ENCODE results near the gene TERT.

Gene TERT

DNA sequence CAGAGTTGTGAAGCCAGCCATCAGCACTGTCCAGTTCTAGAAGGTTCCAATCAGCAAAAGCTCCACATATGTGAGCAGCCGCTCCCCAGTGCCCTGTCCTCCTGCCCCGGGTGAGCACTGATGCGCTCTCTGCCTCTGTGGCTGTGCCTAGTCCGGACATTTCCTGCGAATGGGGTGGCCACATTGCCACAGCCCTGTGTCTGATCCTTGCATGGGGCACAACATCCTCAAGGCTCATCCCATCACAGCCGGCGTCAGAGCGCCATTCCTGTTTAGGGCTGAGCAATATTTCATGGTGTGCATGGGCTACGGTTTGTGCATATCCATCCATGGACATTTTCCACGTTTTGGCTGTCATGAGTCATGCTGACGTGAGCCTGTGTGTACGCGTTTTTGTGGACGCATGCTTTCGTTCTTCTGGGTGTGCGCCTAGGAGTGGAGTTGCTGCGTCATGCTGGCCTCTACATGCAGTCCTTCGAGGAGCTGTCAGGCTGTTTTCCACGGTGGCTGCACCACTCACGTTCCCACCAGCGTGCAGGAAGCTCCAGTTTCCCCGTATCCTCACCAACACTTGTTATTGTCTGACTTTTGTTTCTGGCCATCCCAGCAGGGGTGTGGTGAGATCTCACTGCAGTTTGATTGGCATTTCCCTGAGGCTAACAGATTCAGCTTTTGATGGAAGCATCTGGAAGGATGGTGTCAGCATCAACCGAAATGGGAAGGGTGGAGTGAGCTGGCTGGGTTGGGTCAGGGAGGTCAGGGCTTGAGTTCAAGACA lies 79.4 kb downstream of the TERT start:
- no peak for DNase-seq

DNA sequence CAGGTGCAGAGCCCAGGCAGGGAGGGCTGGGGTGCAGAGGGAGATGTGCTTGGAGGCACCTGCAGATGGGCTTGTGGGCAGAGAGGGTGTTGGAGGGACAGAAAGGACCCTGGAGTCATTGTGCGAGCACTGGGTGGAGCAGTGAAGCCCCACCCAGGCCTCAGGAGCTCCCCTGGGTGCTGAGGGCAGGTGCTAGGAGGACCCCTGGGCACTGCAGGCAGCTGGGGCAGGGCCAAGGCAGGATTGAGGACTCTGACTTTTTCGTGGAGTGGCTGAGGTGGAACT lies 80.0 kb downstream of the TERT start:
- DNase-seq, result no peak

DNA sequence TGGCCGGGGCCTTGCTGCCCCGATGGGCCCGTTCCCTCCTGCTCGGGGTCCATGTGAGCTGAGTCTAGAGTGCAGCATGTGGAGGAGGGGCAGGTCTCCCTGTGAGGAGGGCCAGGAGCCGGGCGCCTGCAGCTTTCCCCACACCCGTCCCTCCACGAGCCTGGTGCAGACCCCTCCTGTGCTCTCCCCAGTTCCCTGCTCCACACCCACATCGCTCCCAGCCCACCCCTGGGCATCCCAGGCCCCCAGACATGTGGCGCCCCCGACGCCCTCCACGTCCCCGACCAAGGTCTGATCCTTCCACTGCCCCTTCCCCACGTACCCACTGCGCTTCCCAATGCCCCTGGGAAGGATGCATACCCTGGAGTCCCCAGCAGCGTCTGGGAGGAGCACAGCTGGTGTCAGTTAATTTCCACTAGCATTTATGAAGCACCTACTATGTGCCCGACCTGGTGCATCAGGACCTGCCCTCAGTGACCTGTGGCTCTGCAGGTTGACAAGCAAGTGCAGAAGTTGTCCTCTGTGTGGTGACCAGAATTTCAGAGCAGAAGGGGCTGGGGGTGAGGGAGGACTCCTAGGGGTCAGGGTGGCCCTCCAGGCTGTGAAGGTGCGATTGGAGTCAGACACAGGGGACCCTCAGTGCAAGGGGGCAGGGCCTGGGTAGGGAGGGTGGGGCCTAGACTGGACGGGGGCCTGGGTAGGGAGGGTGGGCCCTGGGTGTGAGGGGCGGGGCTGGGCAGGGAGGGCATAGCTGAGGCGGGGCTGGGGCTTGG lies 80.5 kb downstream of the TERT start:
- DNase-seq, result no peak

DNA sequence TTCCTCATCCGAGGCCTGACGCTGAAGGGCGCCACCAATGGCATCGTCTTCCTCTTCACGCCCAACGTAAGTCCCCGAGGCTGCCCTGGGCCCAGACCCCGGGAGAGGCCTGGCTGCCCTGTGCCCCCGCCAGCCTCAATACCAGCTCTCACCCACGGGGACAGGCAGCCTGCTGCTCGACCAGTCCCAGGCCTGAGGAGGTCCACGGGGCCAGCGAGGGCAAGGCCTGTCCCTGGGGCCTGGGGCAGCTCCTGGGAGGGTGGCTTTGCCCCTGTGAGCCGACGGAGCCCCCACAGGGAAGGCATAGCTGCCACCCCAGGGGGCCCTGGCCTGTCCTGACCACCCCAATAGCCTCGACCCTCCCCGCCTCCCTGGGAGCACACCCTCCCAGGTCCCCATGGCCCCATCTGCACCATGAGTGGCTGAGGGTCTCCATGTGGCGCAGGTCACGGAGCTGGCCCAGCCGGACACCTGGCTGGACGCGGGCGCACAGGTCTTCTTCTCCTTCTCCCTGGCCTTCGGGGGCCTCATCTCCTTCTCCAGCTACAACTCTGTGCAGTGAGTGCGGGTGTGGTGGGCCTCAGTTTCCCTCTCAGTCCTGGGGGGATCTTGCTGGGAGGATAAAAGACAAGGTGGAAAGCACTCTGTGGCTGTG lies 81.2 kb downstream of the TERT start:
- DNase-seq, result no peak

DNA sequence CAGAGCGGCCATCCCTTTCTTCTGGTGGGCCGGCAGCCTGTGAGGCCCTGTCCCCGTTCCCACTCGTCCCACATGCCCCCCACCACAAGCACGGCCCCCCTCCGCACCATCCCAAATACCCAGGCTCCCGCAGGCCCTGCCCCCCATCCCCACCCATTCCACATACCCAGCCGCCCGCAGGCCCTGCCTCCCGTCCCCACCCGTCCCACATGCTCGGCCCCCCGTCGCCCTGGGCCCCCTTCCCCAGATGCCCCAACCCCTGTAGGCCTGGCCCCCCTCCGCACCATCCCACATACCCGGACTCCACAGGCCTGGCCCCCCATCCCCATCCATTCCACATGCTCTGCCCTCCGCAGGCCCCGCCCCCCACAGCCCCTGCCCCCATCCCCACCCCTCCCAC lies 82.0 kb downstream of the TERT start:
- no peak for DNase-seq

DNA sequence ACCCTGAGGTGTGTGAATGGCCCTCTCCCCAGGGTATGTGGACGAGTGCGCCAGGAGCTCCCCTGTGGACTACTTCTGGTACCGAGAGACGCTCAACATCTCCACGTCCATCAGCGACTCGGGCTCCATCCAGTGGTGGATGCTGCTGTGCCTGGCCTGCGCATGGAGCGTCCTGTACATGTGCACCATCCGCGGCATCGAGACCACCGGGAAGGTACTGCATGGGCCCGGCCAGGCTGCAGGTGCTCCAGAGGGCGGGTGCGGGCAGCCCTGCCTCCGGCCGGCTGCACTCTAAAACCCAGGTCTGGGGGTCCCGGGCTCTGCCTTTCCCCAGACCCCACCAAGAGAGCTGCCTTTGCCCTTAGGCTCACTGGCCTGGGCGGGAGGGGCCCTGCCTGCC lies 82.6 kb downstream of the TERT start:
- no peak for DNase-seq

DNA sequence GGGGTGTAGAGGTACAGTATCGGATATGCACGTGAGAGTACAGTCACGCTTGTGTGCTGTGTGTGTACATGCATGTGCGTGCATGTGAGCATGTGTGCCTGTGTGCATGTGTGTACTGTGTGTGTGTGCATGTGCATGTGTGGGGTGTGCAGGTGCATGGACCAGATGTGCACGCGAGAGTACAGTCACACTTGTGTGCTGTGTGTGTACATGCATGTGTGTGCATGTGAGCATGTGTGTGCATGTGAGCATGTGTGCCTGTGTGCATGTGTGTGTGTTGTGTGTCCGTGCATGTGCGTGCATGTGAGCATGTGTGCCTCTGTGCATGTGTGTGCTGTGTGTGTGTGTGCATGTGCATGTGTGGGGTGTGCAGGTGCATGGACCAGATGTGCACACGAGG lies 83.2 kb downstream of the TERT start:
- no peak for DNase-seq

DNA sequence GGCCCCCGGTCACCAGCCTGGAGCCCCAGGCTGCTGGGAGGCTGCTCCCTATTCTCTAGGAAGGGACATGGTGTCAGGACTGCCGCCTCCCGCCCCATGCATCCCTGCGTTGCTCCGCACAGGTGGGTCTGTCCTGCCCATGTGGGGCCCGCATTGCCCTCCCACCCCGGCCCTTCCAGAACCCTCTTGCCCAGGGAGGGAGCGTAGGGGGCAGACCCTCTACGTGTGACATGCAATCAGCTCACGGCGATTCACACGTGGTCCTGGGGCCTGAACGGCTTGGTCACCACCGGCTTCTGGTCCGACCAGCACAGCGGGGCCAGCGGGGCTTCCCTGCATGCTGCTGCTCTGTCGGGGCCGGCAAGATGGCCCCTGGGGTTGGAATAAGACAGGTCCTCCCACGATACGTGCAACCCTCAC lies 84.0 kb downstream of the TERT start:
- DNase-seq, result no peak

DNA sequence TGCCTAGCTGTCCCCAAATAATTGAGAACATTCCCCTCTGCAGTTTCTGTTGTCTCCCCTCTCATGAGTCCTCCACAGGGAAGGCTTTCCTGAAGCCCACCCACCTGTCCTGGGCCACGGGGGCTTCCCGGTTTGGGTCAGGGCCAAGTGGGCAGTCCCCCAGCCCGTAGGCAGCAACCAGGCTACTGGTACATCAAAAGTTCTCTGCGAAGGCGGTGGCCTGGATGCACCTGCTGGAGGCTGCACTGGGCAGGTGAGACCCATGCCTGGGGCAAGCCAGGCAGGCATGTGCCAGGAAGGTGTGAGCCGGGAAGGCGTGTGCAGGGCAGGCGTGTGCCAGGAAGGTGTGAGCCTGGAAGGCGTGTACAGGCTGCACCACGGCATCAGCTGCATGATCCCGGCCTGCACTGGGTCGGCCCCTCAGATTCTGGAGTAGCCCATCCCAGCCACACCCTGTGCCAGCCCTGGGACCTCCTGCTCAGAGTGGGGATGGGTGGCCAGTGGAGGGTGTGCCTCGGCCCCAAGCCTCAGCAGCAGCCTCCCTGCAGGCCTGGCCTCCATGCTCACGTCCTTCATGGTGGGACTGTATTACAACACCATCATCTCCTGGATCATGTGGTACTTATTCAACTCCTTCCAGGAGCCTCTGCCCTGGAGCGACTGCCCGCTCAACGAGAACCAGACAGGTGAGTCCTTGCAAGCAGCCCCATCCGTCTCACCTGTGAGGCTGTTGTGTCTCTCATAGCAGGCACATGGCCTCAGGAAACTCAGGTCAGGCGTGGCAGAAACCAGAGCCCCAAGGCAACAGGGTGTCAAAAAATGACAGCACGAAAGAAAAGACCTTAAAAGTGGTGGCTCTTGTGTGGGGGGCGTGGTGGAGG lies 84.7 kb downstream of the TERT start:
- DNase-seq, result no peak

DNA sequence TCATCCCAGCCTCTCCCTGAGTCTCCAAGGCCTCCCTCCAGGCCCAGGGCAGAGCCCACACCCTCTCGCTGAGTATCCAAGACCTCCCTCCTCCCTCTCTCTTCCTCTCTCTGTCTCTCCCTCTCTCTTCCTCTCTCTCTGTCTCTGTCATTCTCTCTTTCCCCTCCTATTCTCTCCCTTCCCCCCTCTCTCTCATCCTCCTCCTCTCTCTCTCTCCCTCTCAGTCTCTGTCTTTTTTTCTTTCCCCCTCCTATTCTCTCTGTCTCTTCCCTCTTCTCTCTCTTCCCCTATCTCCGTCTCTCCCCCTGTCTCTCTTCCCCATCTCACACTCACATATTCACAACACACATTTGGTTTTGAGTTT lies 85.4 kb downstream of the TERT start:
- no peak for DNase-seq

DNA sequence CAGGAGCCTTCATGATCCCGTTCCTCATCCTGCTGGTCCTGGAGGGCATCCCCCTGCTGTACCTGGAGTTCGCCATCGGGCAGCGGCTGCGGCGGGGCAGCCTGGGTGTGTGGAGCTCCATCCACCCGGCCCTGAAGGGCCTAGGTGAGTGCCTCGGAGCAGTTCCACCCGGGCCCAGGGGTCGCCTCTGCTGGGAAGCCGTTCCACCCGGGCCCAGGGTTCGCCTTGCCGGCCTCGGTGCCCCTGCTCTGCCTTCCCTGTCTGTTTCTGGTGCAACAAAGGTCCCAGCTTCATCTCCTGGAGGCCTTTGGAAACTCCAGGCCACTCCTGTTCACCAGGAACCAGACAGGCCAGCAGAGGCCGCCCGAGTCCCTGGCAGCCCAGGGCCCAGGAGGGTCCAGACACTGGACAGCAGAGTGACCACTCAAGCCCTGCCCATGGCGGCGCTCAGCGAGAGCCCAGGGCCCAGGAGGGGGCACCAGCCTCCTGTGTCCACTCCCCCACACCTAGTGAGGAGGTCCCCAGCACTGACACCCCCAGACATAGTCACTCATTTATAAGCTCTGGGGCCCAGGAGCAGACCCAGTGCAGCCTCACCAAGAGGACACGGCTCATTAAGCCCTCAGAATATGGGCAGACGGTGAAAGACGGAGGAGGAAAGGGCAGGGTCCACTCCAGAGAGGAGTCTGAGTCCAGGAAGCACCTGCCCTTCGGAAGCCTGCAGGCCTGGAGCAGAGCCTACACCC lies 86.0 kb downstream of the TERT start:
- DNase-seq, result no peak

DNA sequence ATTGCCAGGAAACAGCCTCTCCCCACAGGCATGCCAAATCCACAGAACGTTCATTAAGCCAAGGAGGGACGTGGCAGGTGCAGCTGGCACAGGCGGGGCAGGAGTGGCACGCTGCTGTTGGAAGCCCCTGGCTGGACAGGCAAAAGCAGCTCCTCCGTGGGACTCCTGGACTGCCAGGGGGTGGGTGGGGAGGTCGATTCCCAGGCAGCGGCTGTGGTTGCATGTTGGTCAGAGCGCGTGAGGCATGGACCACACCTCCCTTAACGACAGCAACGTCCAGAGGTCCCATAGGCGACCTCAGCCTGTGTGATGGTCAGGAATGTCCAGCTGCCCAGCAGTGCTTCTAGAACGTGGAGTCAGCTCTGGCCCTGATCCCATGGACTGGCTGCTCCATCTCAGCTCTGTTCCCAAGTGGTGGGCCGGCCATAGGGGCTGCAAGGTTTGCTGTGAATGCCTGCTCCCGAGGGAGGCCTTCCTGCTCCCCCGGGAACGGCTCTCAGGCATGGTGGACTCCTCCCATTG lies 86.6 kb downstream of the TERT start:
- DNase-seq, result no peak

DNA sequence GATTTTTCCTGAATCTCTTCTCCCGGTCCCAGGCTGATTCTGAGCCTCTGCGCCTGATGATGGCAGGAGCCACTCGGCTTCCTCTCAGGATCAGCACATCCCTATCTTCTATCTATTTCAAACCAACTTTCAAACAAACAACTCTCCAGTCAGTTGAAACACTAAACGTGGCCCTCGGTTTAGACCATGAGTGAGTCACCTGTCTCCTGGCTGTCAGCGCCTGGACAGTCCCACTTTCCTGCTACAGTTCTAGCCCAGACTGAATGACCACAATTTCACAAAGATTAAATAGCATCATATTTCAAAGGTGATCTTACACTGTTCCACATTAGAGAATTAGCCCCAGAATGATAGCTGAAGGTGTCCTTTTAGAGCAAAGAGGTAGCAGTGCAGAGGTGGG lies 87.3 kb downstream of the TERT start:
- no peak for DNase-seq

DNA sequence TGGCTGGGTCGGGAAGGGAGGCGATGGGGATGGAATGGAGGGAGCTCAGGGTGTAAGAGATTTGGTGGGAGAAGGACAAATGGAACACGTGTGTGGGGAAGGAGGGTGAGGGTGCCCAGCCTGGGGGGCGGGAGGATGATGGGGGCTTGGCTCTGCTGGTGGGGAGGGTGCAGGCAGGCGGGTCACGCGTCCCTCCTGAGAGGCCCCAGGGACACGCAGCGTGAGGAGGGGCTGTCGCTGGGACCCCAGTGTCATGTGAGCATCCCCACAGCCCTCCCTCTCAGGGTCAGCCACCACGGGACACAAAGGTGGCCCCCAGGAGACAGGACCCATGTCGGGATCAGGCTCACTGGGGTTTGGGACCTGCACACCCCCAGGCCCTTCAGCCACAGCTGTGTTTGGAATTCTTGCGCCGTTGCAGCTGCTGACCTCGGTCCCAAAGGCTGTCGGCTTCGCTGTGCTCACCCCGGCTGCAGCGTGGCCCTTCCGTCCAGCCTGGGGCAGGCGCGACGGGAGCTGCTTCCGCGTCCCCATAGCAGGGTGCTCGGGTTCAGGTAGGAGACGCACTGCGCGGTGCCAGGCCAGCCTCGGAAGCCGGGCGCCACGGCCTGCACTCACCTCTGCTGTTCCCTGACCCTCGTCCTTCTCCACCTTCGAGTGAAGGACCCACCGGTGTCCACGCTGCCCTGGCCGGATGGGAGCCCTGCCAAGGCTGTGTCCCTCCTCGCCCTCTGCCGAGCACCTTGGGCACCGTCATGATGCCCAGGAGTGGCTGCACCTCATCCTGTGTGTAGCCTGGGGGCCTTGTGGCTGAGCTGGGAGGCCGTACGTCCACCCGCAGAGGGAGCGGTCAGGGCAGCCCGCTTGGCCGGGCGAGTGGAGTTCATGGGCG lies 88.1 kb downstream of the TERT start:
- DNase-seq, result no peak

DNA sequence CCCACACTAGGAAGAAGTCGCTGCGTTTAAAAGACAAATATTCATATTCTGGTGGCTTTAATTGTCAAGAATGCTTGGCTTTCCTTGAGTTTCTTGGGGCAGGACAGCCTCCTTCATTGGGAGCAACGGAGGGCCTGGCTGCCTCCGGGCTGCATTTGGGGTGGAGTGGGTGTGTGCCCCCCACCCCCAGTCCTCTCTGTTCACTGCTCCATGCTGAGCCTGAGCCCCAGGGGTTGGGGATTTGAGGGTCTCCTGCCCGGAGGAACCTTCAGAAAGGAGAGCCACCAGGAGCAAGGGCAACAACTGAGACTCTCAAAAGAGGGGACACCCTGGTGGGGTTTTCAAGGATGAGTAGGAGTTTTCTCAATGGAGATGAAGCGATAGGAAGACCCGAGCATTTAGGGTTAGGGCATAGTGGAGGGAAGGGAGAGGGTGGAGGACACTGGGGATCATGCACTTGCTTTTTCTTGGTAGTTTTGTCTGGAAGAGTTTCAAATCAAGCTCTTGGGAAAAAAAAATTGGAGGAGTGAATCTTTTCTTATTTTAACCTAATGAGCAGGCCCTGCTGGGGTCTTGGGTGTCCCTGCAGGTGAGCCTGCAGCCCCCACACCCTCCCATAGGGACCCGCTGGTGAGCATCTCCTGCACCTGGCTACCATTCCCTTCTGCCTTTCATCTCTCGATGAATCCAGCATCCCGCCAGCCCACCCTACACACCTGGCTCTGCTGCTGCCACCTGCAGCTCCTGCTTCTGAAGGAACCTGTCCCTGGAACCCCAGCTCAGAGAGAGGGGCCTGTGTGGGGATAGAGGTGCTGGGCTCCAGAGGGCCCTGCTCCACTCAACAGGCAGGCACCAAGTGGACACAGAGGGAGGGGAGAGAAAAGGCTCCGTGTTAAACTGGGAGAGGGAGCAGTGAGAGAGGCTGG lies 89.3 kb downstream of the TERT start:
- DNase-seq, result no peak

DNA sequence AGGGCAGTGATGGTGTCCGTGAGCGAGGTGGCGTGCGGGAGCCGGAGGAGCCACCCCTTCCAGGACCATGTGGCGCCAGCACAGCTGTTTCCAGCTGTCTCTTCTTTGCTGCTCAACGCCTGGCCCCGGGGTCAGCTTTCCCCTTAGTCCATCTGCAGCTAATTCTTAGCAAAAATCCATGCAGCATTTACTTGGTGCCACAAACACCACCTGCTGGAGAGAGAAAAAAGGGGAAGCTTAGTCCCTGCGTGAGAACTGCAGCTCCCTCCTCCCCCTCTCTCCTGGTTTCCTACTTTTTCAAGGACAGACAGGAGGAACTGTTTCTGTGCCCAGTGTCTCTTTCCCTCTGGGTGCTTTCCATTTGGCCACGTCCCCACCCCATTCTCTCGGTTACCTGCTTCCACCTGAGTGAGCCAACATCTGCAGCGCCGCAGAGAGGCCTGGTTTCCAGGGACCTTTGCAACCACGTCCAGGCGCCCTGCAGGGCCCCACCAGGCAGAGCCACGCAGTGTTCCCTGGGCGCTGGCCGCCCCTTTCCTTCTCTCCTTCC lies 90.1 kb downstream of the TERT start:
- no peak for DNase-seq

DNA sequence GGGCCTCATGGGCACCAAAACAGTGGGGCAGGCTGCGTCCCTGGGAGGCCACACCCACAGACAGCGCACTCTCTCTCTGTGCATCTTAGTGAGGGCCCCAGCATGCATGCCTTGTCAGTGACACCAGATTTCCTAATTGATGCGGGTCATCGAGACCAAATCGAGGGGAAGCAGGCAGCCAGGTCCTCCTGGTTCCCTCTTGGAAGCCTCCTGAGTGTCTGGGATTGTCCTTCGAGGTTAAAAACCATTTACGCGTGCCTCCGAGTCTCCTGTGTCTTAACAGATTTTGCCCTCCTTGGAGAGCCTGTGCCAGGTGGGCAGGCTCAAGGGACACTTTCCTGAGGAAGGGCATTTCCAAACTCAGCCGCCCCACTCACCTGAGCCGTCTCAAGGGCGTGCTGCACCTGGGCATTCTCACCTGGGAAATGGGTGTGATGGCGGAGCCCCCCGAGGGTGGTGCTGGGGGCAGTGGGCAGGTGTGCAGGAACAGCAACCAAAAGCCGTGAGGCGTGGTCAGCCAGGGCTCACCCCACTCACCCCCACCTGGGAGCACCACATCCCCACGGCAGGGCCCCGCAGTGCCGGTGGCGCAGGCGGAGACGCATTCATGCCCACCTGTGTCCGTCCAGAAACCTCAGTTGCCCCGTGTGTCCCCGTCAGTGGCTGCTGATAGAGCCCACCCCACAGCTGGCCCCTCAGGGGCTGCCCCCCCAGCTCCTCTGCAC lies 90.7 kb downstream of the TERT start:
- no peak for DNase-seq

DNA sequence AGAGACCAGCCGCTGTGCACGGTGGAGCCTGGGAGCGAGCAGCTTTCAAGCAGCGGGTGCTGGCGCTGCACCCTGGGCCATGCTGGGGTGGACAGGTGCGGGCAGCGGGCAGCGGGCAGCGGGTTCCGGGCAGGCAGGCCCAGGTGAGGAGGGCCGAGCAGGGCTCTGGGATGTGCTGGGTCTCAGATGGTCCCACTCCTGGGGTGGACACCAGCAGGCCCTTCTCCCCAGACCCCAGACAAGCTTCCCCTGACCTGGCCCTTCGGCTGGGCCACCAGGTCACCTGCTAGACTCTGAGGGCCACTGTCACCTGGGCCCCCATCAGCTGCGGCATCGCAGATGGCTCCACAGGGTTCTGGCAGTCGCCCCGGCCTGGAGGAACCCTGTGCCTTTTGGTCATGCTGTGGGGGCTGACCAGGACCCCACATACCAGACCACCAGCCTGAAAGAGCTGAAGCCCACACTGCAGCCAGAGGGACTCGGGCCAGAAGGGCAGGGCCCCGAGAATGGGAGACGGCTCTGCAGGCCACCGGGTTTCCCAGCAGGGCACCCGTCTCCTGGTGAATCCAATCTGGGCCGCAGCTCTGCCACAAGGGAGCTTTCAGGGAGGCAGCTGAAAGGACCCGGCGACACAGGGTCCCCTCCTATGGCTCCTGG lies 91.4 kb downstream of the TERT start:
- DNase-seq, result no peak
